ENCODE data around the gene FAM32A. TPM values are rescaled to one million over a fixed set of nuclear protein-coding genes. Genes with fewer than 3 reads are reported as not detected.

Gene FAM32A
- total and polyA plus RNA-seq, 2 of the 8 experiments (the other 6 are each of a cell fraction or from before 2014, with no cell fraction given): 75.6 to 105 TPM

DNA sequence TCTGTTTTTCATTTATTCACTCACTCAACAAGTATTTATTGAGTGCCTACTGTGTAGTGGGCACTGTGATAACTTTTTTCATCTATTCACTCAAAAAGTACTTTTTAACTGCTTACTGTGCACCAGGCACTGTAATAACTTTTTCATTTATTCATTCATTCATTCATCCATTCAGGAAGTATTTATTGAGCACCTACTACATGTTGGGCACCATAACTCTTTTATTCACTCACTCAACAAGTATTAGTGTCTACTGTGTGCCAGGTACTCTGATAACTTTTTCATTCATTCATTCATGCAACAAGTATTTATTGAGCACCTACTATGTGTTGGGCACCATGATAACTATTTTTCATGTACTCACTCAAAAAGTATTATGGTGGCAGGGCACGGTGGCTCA is 18.8 kb upstream of the FAM32A start:
- Histone ChIP-seq H3K36me3 (ENCODE audit: control insufficient read depth in 2 of 4, insufficient read depth in 4 of 4, low read length in 3 of 4) (no peaks in the 10 kb centered on the region), H3K4me3 (ENCODE audit: extremely low read depth in 1 of 4, insufficient read depth in 2 of 4, low read depth in 3 of 4, low read length in 4 of 4) (no peak overlapping the region), H3K27me3 (replicated peaks in 1 of 4; ENCODE audit: control insufficient read depth in 3 of 4, extremely low read depth in 1 of 4, insufficient read depth in 3 of 4, low read length in 3 of 4) (no peaks in the 10 kb centered on the region), H3K18ac (ENCODE audit: extremely low read depth, low read length) (no peak overlapping the region), H3K23me2 (ENCODE audit: low read depth, low read length) (no peaks in the 10 kb centered on the region), H2AK5ac (ENCODE audit: low read depth, low read length) (no peak overlapping the region), H4K5ac (ENCODE audit: insufficient read length, low read depth, low read length) (no peak overlapping the region), H2BK120ac (replicated peaks; ENCODE audit: low read depth, low read length) (no peak overlapping the region), H3K79me2 (ENCODE audit: control insufficient read depth in 1 of 2, insufficient read depth in 2 of 2, low read length in 2 of 2) (no peaks in the 10 kb centered on the region), H3K9ac (replicated peaks in 1 of 4; ENCODE audit: extremely low read depth in 1 of 4, low read depth in 3 of 4, low read length in 3 of 4) (no peak overlapping the region), H3K4me1 (replicated peaks in 1 of 4; ENCODE audit: control insufficient read depth in 3 of 4, insufficient read depth in 4 of 4, low read length in 3 of 4) (no peaks in the 10 kb centered on the region), H4K91ac (replicated peaks; ENCODE audit: insufficient read length, low read length) (no peak overlapping the region), H4K8ac (ENCODE audit: extremely low read depth, insufficient read depth, low read length) (no peak overlapping the region), H3K14ac (ENCODE audit: insufficient read length) (no peak overlapping the region), H3K9me3 (ENCODE audit: insufficient read depth in 2 of 2, low read depth in 1 of 2, low read length in 1 of 2) (no peaks in the 10 kb centered on the region), H2AFZ (ENCODE audit: low read length) (no peak overlapping the region), H2BK12ac (ENCODE audit: low read depth, low read length) (no peak overlapping the region), H4K20me1 (replicated peaks in 1 of 2; ENCODE audit: control insufficient read depth in 1 of 2, insufficient read depth in 2 of 2, low read length in 2 of 2) (no peaks in the 10 kb centered on the region), H3K4ac (replicated peaks; ENCODE audit: insufficient read length, low read depth, low read length) (no peak overlapping the region), H2BK15ac (ENCODE audit: low read length) (no peak overlapping the region), H3K56ac (replicated peaks; ENCODE audit: insufficient read length, low read depth, low read length) (no peak overlapping the region), H3K4me2 (ENCODE audit: insufficient read depth in 1 of 2, low read depth in 2 of 2, low read length in 2 of 2) (no peak overlapping the region), H2BK5ac (ENCODE audit: low read depth, low read length) (no peak overlapping the region), H3K79me1 (ENCODE audit: low read depth, low read length) (no peaks in the 10 kb centered on the region), H3K27ac (ENCODE audit: low read depth, low read length) (no peak overlapping the region), H3K23ac (ENCODE audit: insufficient read length) (no peak overlapping the region), H2BK20ac (ENCODE audit: low read length) (no peak overlapping the region)
- ChIA-PET CTCF (ENCODE audit: partially characterized antibody) (no interaction called here), POLR2A (ENCODE audit: partially characterized antibody) (no interaction called here)
- DNase-seq (ENCODE audit: low read depth in 1 of 2, low spot score in 2 of 2) (no peak), FAIRE-seq (no peak)
- WGBS, 2 experiments (ENCODE audit: extremely low coverage in 1 of 2, insufficient coverage in 1 of 2, insufficient read length in 1 of 2, insufficient replicate concordance in 2 of 2, low coverage in 1 of 2, low lambda C conversion rate in 2 of 2, missing lambda C conversion rate in 1 of 2): 92% methylated on average over 1 of the region's 1 CpG; no CpG with 5 or more reads in 1 of the 2 experiments
- no peak for TF ChIP-seq TAF1 (IDR thresholded peaks at IDR 0.05; ENCODE audit: low read depth, low read length)
- TF ChIP-seq KDM1A (IDR thresholded peaks at IDR 0.05; ENCODE audit: borderline replicate concordance, low read length): no peak
- no peak for TF ChIP-seq BRCA1 (IDR thresholded peaks at IDR 0.05; ENCODE audit: low read depth, low read length)
- TF ChIP-seq RXRA (IDR thresholded peaks at IDR 0.05; ENCODE audit: insufficient read depth, low read depth, low read length): no peak
- no peak for TF ChIP-seq RNF2 (IDR thresholded peaks at IDR 0.05; ENCODE audit: borderline replicate concordance, low read depth, low read length, missing control alignments, poor library complexity, severe bottlenecking)
- TF ChIP-seq SIX5 (IDR thresholded peaks at IDR 0.05; ENCODE audit: low read depth, low read length): no peak
- TF ChIP-seq BACH1 (IDR thresholded peaks at IDR 0.05; ENCODE audit: low read length): no peak
- TF ChIP-seq, protein P1, sequence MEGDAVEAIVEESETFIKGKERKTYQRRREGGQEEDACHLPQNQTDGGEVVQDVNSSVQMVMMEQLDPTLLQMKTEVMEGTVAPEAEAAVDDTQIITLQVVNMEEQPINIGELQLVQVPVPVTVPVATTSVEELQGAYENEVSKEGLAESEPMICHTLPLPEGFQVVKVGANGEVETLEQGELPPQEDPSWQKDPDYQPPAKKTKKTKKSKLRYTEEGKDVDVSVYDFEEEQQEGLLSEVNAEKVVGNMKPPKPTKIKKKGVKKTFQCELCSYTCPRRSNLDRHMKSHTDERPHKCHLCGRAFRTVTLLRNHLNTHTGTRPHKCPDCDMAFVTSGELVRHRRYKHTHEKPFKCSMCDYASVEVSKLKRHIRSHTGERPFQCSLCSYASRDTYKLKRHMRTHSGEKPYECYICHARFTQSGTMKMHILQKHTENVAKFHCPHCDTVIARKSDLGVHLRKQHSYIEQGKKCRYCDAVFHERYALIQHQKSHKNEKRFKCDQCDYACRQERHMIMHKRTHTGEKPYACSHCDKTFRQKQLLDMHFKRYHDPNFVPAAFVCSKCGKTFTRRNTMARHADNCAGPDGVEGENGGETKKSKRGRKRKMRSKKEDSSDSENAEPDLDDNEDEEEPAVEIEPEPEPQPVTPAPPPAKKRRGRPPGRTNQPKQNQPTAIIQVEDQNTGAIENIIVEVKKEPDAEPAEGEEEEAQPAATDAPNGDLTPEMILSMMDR (IDR thresholded peaks at IDR 0.05; ENCODE audit: control extremely low read depth in 1 of 3, insufficient read depth in 1 of 3, low read depth in 1 of 3, low read length in 3 of 3): no peak
- no peak for TF ChIP-seq EZH2 (IDR thresholded peaks at IDR 0.05; ENCODE audit: low read depth, low read length, severe bottlenecking)
- no peak for TF ChIP-seq TEAD4 (IDR thresholded peaks at IDR 0.05; ENCODE audit: low read depth, low read length)
- no peak for TF ChIP-seq POU5F1 (IDR thresholded peaks at IDR 0.05; ENCODE audit: low read depth, low read length)
- TF ChIP-seq MAFK (IDR thresholded peaks at IDR 0.05; ENCODE audit: low read depth, low read length): no peak
- TF ChIP-seq HDAC6 (IDR thresholded peaks at IDR 0.05; ENCODE audit: low read depth, low read length): no peak

Measured in H1 (cell line).